Left ventricle myocardium inferior (tissue), 1 donor: ENCODE measurements around the gene LCP1. TPM values are rescaled to one million over a fixed set of nuclear protein-coding genes. Genes with fewer than 3 reads are reported as not detected.

Source experiments
- DNase-seq: peaks from one replicate; pipeline ENCODE4 v3.0.0-alpha.2; 2020
- H3K27ac ChIP-seq: fragments of 200-600 bp; replicated peaks from 2 replicates; pipeline ENCODE4 v1.8.0; 2021
- H3K27me3 ChIP-seq: fragments of 200-600 bp; 2 replicates; pipeline ENCODE4 v1.8.0; 2021; ENCODE audit warnings: low read depth
- H3K36me3 ChIP-seq: fragments of 200-600 bp; 2 replicates; pipeline ENCODE4 v1.8.0; 2021
- H3K4me1 ChIP-seq: fragments of 200-600 bp; 2 replicates; pipeline ENCODE4 v1.8.0; 2021
- H3K4me3 ChIP-seq: fragments of 200-600 bp; 2 replicates; pipeline ENCODE4 v1.8.0; 2021; ENCODE audit warnings: mild to moderate bottlenecking, moderate library complexity
- H3K9me3 ChIP-seq: fragments of 200-600 bp; replicated peaks from 2 replicates; pipeline ENCODE4 v1.8.0; 2021
- intact Hi-C: fragments of 100-400 bp; cut with micrococcal nuclease; formaldehyde crosslinking; loops from one replicate; pipeline ENCODE4 v1.11.0; 2022
- total RNA-seq: library from RNA; stranded (reverse); fragmentation: NEBNext Ultra II Directional; extraction: Animal tissue kit (Norgen Biotek cat#: 25700); gene quantifications from one replicate; pipeline ENCODE4 v1.2.1, GENCODE V29; 2021
- TF ChIP-seq, protein P1 (sequence below): fragments of 200-600 bp; IDR thresholded peaks from 2 replicates; pipeline ENCODE4 v1.8.0; 2021; ENCODE audit warnings: antibody characterized with exemption, mild to moderate bottlenecking, borderline replicate concordance
- donor health status: DM: no; HTN: yes; CAD: no; lungs with severe emphysema.

Gene LCP1
- total RNA-seq, 1 donor from 2014 or later: 14.1 TPM

GRCh38 chr13:46169758-46170157 lies 12.2 kb downstream of the LCP1 start:
- H3K27ac ChIP-seq: no peak overlapping the region

GRCh38 chr13:46168783-46169182 lies 13.2 kb downstream of the LCP1 start:
- Histone ChIP-seq H3K4me3 (no peak overlapping the region), H3K9me3 (no peaks in the 10 kb centered on the region), H3K27ac (no peak overlapping the region), H3K36me3 (no peaks in the 10 kb centered on the region), H3K4me1 (peaks cover 18% of the 10 kb centered on the region), H3K27me3 (peaks cover 27% of the 10 kb centered on the region)
- intact Hi-C loops: no loop called here
- TF ChIP-seq, protein P1, sequence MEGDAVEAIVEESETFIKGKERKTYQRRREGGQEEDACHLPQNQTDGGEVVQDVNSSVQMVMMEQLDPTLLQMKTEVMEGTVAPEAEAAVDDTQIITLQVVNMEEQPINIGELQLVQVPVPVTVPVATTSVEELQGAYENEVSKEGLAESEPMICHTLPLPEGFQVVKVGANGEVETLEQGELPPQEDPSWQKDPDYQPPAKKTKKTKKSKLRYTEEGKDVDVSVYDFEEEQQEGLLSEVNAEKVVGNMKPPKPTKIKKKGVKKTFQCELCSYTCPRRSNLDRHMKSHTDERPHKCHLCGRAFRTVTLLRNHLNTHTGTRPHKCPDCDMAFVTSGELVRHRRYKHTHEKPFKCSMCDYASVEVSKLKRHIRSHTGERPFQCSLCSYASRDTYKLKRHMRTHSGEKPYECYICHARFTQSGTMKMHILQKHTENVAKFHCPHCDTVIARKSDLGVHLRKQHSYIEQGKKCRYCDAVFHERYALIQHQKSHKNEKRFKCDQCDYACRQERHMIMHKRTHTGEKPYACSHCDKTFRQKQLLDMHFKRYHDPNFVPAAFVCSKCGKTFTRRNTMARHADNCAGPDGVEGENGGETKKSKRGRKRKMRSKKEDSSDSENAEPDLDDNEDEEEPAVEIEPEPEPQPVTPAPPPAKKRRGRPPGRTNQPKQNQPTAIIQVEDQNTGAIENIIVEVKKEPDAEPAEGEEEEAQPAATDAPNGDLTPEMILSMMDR: no peak
- no peak for DNase-seq

More at GRCh38 chr13:46169758-46170157, 12.2 kb downstream of the LCP1 start:
- intact Hi-C loops: no loop called here
- no peak for DNase-seq
- TF ChIP-seq, protein P1: no peak
- Histone ChIP-seq H3K4me3 (no peak overlapping the region), H3K4me1 (peaks cover 18% of the 10 kb centered on the region), H3K9me3 (no peaks in the 10 kb centered on the region), H3K36me3 (no peaks in the 10 kb centered on the region), H3K27me3 (peaks cover 26% of the 10 kb centered on the region)

- TF ChIP-seq, protein P1: no peak
- Histone ChIP-seq H3K4me1 (peaks cover 18% of the 10 kb centered on the region), H3K9me3 (no peaks in the 10 kb centered on the region), H3K27me3 (peaks cover 27% of the 10 kb centered on the region), H3K27ac (no peak overlapping the region), H3K4me3 (no peak overlapping the region), H3K36me3 (no peaks in the 10 kb centered on the region)
- intact Hi-C loops: no loop called here
- DNase-seq: no peak
These were observed 13.6 kb downstream of the LCP1 start for GRCh38 chr13:46168341-46168740.

DNA sequence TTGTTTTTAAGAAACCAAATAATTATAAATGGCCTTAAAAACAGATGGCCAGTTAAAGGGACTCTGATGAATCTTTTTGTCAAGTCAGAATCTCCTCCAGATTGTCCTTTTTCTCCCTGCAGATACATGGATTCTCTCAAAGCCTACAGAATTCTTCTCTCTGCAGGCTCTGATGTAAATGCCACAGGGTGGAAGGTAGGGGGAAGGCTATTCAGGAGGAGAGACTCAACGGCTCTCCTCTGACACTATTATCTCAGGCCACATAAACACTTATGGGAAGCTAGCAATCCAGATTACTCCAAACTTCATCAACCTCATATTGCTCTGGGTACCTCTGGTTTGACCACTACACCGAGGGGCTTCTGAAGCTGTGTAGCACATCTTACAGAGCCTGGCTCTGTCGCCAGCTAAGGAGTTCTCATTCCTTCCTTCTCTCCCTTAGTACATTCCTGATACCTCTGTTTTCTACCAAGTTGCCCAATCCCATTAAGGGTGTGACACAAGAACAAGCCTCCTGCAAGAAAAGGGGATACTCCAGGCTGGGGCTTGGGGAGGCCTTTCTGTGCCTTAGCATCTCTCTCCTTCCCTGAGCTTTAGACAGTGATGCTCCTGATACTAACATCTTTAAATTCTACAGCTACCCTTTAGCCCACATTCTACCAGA lies 14.9 kb downstream of the LCP1 start:
- TF ChIP-seq, protein P1: no peak
- H3K4me3 ChIP-seq: no peak overlapping the region
- no peak overlapping the region for H3K27ac ChIP-seq

GRCh38 chr13:46166224-46166584 lies 15.8 kb downstream of the LCP1 start:
- peaks cover 32% of the 10 kb centered on the region for H3K27me3 ChIP-seq
- peaks cover 13% of the 10 kb centered on the region for H3K4me1 ChIP-seq
- DNase-seq: no peak
- no peak overlapping the region for H3K4me3 ChIP-seq
- H3K36me3 ChIP-seq: no peaks in the 10 kb centered on the region
- TF ChIP-seq, protein P1: no peak
- no peaks in the 10 kb centered on the region for H3K9me3 ChIP-seq
- intact Hi-C loops: no loop called here
- no peak overlapping the region for H3K27ac ChIP-seq

More for the DNA sequence above, 14.9 kb downstream of the LCP1 start:
- Histone ChIP-seq H3K36me3 (no peaks in the 10 kb centered on the region), H3K27me3 (peaks cover 27% of the 10 kb centered on the region), H3K4me1 (peaks cover 18% of the 10 kb centered on the region), H3K9me3 (no peaks in the 10 kb centered on the region)
- DNase-seq: no peak
- intact Hi-C loops: no loop called here
